Epithelial cell of proximal tubule (primary cell): ENCODE data around the gene ZNF536. TPM values are rescaled to one million over a fixed set of nuclear protein-coding genes. Genes with fewer than 3 reads are reported as not detected.

ENCODE experiments used
- DNase-seq: peaks from one replicate; pipeline ENCODE4 v3.0.0-alpha.2; 2011; ENCODE audit warnings: low read depth
- H3K4me3 ChIP-seq: 2 replicates; pipeline ENCODE4 v1.5.1; 2011; ENCODE audit warnings: low read depth, mild to moderate bottlenecking, low read length
- CTCF ChIP-seq: conservative IDR thresholded peaks from 2 replicates; pipeline ENCODE4 v1.5.1; 2012; ENCODE audit warnings: low read depth, mild to moderate bottlenecking, low read length
- total RNA-seq: library from RNA; depleted of rRNA; stranded (reverse); fragments of >200 nt; gene quantifications from 2 replicates; pipeline ENCODE4 v1.2.3, GENCODE V29; 2015

ZNF536 gene
- total RNA-seq, 1 donor from 2014 or later, result not detected

DNA sequence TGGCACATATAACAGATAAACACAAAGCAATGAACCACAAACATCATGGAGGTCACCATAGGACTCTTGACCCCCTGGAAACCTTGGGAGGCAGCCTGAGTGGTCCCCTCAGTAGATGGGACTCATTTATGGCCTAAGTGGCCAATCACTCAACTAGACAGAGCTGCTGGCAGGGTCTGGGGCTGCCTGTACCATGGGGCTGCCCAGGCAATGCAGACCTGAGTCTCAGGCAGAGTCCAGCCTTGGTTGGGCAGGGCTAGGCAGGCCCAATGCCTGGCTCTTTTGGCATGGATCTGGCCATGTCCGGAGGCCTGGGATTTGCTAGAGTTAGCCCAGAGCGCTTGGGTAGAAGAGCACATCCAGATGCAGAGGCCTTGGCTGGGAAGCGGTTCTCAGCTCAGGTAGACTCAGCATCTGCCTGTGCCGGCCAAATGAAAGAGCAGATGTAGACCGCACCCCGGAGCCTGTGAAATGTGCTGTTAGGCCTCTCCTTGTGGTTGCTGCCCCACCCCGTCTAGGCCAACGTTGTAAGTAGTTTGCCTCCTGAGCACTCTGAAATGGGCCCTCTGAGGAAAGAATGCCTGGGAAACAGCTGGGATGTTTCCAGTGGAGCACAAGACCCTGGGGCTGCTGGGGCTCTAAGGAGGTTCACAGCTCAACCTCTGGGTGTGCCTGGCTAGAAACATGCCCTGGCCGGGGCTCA is 171.2 kb downstream of the ZNF536 start:
- no peak for DNase-seq
- H3K4me3 ChIP-seq, result no peak overlapping the region
- no peak for TF ChIP-seq CTCF

DNA sequence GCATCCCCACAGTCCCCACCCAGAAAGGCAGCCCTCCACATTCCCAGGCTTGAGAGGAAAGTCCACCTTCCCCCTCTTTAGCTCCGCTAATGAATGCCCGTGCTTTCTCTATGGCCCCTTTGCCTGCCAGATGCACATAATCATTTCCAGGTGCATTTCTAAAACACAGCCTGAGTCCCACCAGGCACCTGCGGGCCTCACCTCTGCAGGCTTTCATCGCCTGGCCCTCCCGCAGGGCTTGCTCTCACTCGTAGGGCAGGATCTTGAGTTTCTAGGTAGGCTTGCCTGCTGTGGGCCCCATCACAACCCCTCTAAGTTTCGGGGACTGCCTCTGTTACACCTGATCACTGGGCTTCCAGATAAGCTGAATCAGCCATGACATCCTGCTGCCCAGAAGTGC is 173.6 kb downstream of the ZNF536 start:
- no peak for DNase-seq
- TF ChIP-seq CTCF, result no peak
- H3K4me3 ChIP-seq, result no peak overlapping the region

GRCh38 chr19:30546332-30546731 is 174.1 kb downstream of the ZNF536 start:
- no peak for TF ChIP-seq CTCF
- DNase-seq, result no peak
- H3K4me3 ChIP-seq, result no peak overlapping the region

DNA sequence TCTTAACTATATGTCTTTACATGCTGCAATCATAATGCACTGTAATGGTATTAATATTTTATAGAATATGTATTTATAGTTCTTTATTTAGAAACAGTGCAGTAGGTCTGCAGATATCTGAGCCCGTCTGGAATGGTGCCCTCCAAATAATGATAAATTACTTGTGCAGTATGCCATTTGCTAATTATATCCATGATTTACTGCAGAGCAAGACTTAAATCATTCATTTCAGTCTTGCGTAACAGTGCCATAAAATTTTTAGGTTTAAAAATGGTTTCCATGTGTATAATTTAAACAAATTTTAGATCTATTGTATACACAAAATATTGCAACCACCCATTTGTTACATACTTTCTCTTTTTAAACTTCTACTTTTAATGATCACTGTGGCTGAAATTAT is 175.1 kb downstream of the ZNF536 start:
- TF ChIP-seq CTCF, result no peak
- DNase-seq, result no peak
- no peak overlapping the region for H3K4me3 ChIP-seq

DNA sequence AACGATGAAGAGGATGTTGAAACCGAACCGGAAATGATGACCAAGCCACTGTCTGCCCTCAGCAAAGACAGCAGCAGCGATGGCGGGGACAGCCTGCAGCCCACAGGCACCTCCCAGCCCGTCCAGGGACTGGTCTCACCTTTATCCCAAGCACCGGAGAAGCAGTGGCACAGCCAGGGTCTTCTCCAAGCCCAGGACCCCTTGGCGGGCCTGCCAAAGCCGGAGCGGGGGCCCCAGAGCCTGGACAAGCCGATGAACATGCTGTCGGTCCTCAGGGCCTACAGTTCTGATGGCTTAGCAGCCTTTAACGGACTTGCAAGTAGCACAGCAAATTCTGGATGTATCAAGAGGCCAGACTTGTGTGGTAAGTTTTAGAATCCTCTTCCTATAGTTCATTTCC is 177.0 kb downstream of the ZNF536 start:
- no peak overlapping the region for H3K4me3 ChIP-seq
- TF ChIP-seq CTCF, result no peak
- DNase-seq, result no peak

DNA sequence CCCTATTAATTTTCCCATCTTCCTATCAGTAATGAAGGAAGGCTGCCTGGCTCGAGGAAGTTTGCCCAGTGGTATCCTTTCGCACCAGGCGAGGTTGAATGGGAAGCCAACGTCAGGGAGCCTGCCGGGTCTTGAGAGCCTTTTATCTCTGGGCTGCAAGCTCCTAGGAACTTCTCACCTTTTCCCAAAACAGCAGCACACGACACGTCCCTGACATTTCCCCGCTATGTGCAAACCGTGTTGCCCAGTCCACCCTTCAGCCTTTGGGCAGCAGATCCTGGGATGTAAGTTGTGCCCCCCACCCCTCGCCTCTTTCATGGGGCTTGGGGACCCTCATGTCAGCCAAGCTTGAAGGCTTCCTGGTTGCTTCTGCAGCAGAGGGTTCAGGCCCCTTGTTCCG is 179.1 kb downstream of the ZNF536 start:
- no peak for TF ChIP-seq CTCF

DNA sequence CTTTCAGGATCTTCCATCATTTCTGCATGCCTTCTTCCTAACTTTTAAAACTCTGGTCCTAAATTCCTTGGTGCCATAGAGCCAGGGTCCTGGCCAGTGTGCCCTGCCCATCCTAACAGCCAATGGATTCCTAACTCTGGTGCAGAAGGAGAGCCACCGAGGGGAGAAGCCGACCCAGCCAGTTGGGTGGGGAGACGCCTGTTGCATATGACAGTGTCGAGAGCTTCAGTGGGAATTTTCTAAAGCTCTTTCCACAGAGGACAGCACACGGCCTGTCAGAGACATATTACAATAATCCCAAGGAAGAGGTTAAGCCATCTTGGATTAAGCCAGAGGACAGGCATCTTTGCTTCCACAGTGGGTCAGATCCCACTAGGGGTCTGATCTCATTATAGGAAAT is 180.4 kb downstream of the ZNF536 start:
- DNase-seq, result no peak
- no peak for TF ChIP-seq CTCF

More for the DNA sequence above, 179.1 kb downstream of the ZNF536 start:
- no peak overlapping the region for H3K4me3 ChIP-seq
- DNase-seq, result no peak

More for the DNA sequence above, 180.4 kb downstream of the ZNF536 start:
- H3K4me3 ChIP-seq, result no peak overlapping the region
